Mesenchymal stem cell (in vitro differentiated cells and primary cell): ENCODE measurements around the gene ACOT6.

Source experiments
- DNase-seq: peaks from one replicate; pipeline ENCODE4 v3.0.0-alpha.2; 2013
- H2AFZ ChIP-seq: one replicate; pipeline ENCODE4 v1.6.1; 2013; ENCODE audit warnings: low read depth, mild to moderate bottlenecking, control low read depth, inconsistent platforms, low read length, moderate library complexity
- H2AK5ac ChIP-seq: 2 replicates; pipeline ENCODE4 v1.6.1; 2013; ENCODE audit warnings: low read length, moderate library complexity, mild to moderate bottlenecking, inconsistent platforms; ENCODE audit not compliant: severe bottlenecking
- H2BK120ac ChIP-seq: one replicate; pipeline ENCODE4 v1.6.1; 2013; ENCODE audit warnings: low read depth, mild to moderate bottlenecking, inconsistent platforms, low read length, moderate library complexity
- H2BK12ac ChIP-seq, 2 experiments: one replicate each; pipeline ENCODE4 v1.6.1; 2013; ENCODE audit warnings: inconsistent platforms in 2 of 2, low read length in 2 of 2, mild to moderate bottlenecking in 2 of 2, moderate library complexity in 2 of 2, control low read depth in 1 of 2
- H2BK15ac ChIP-seq: one replicate; pipeline ENCODE4 v1.6.1; 2013; ENCODE audit warnings: mild to moderate bottlenecking, low read depth, inconsistent platforms; ENCODE audit not compliant: poor library complexity, severe bottlenecking
- H2BK5ac ChIP-seq: 2 replicates; pipeline ENCODE4 v1.6.1; 2013; ENCODE audit warnings: low read depth, mild to moderate bottlenecking, low read length, control low read depth, inconsistent platforms; ENCODE audit not compliant: poor library complexity, severe bottlenecking
- H3K14ac ChIP-seq, 2 experiments: one replicate each; pipeline ENCODE4 v1.6.1; 2013; ENCODE audit warnings: inconsistent platforms in 2 of 2, low read length in 2 of 2, control low read depth in 1 of 2, mild to moderate bottlenecking in 1 of 2, moderate library complexity in 1 of 2
- H3K18ac ChIP-seq, 2 experiments: one replicate each; pipeline ENCODE4 v1.6.1; 2013; ENCODE audit warnings: inconsistent platforms in 2 of 2, low read length in 2 of 2, control low read depth in 1 of 2, low read depth in 1 of 2, mild to moderate bottlenecking in 1 of 2
- H3K23ac ChIP-seq, 2 experiments: one replicate each; pipeline ENCODE4 v1.6.1; 2013; ENCODE audit warnings: inconsistent platforms in 2 of 2, low read length in 2 of 2, mild to moderate bottlenecking in 2 of 2, moderate library complexity in 2 of 2, control low read depth in 1 of 2
- H3K27ac ChIP-seq: 2 replicates; pipeline ENCODE4 v1.5.1; 2013; ENCODE audit warnings: mild to moderate bottlenecking, moderate library complexity, low read length, control low read depth, inconsistent platforms; ENCODE audit not compliant: poor library complexity, severe bottlenecking
- H3K27me3 ChIP-seq, 2 experiments: 2 replicates each; pipeline versions ENCODE4 v1.6.1 to v1.7.0; 2013; ENCODE audit warnings: low read length in 2 of 2, mild to moderate bottlenecking in 2 of 2, moderate library complexity in 2 of 2, control low read depth in 1 of 2, inconsistent platforms in 1 of 2; ENCODE audit not compliant: control insufficient read depth in 1 of 2, insufficient read depth in 1 of 2
- H3K36me3 ChIP-seq, 2 experiments: 2 replicates each; pipeline versions ENCODE4 v1.6.1 to v1.7.0; 2013; ENCODE audit warnings: low read length in 2 of 2, control low read depth in 1 of 2, inconsistent platforms in 1 of 2, low read depth in 1 of 2, mild to moderate bottlenecking in 1 of 2; ENCODE audit not compliant: insufficient read depth in 2 of 2, control insufficient read depth in 1 of 2
- H3K4ac ChIP-seq, 2 experiments: one replicate each; pipeline ENCODE4 v1.6.1; 2013; ENCODE audit warnings: inconsistent platforms in 2 of 2, low read length in 2 of 2, mild to moderate bottlenecking in 2 of 2, moderate library complexity in 2 of 2, control low read depth in 1 of 2, low read depth in 1 of 2
- H3K4me1 ChIP-seq: 2 replicates; pipeline ENCODE4 v1.6.1; 2013; ENCODE audit warnings: low read depth, low read length, control low read depth; ENCODE audit not compliant: control insufficient read depth, insufficient read depth
- H3K4me2 ChIP-seq: 2 replicates; pipeline ENCODE4 v1.6.1; 2013; ENCODE audit warnings: low read length, mild to moderate bottlenecking, inconsistent platforms; ENCODE audit not compliant: poor library complexity, severe bottlenecking
- H3K4me3 ChIP-seq, 2 experiments: 2 replicates each; pipeline versions ENCODE4 v1.5.1 to v1.7.0; 2013; ENCODE audit warnings: low read length in 2 of 2, mild to moderate bottlenecking in 2 of 2, control low read depth in 1 of 2, low read depth in 1 of 2; ENCODE audit not compliant: insufficient read depth in 1 of 2
- H3K79me1 ChIP-seq: replicated peaks from 2 replicates; pipeline ENCODE4 v1.6.1; 2013; ENCODE audit warnings: mild to moderate bottlenecking, control low read depth, low read length, inconsistent platforms; ENCODE audit not compliant: poor library complexity, severe bottlenecking
- H3K9ac ChIP-seq: 2 replicates; pipeline ENCODE4 v1.7.0; 2013; ENCODE audit warnings: mild to moderate bottlenecking, low read length, moderate library complexity
- H3K9me3 ChIP-seq: 2 replicates; pipeline ENCODE4 v1.7.0; 2013; ENCODE audit warnings: mild to moderate bottlenecking, low read length; ENCODE audit not compliant: control insufficient read depth
- H4K8ac ChIP-seq: one replicate; pipeline ENCODE4 v1.6.1; 2013; ENCODE audit warnings: inconsistent platforms, mild to moderate bottlenecking, low read length, moderate library complexity
- H4K91ac ChIP-seq: one replicate; pipeline ENCODE4 v1.6.1; 2013; ENCODE audit warnings: mild to moderate bottlenecking, low read length, inconsistent platforms
- WGBS: methylation state at CpG from one replicate; pipeline ENCODE4 v1.1.7; 2013; ENCODE audit warnings: mixed read lengths; 5-methylcytosine and 5-hydroxymethylcytosine counted together

Gene ACOT6

DNA sequence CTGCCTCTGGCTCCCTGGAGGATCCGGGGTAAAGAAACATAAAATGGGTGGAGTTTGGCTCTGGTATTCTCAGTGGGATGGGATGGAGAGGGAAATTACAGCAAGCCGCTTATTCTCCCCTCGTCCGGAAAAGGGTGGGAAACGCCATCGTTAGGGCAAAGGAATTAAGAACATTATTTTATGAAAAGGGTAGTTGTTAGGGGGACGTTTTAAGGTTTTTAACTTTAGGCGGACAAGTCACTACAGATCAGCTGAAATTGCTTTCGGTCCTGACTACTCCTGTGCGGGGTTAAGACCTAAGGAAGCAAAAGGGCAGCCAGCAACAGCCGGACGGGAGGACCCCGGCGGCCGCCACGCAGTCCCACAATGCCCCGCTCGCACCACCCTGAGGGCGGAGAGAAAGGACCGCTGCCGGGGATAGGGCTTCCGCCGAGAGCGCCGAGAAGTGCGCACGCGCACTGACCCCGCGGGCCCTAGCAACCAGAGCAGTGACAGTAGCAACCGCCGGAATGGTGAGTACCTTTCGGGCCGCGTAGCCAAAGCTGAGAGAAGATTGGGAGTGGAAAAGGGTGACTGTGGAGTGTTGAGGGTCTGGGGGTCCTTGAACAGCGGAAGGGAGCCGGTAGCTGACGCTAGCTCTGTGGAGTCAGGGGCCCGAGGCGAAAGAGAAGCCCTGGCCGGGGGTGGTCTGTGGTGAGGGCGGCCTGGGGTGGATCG is 32.4 kb downstream of the ACOT6 start, which contains the start of gene DNAL1:
DNAL1 (plus strand) TSS at position 456 of the 717 bp plus-strand sequence; CDS start at position 510, 54 bp downstream.
- Histone ChIP-seq H3K9me3 (no peaks in the 10 kb centered on the region), H3K18ac (peak within 1 kb of the TSS; percentile 55 to 62), H4K8ac (peak within 1 kb of the TSS; percentile 72), H3K36me3 (no peaks in the 10 kb centered on the region), H3K79me1 (peaks cover 9% of the 10 kb centered on the region), H2AK5ac (no peak within 1 kb of the TSS), H3K4me2 (peak within 1 kb of the TSS; percentile 71), H2AFZ (peak within 1 kb of the TSS; percentile 94), H3K9ac (peak within 1 kb of the TSS; percentile 92), H3K4ac (peak within 1 kb of the TSS in 1 of 2 experiments; percentile 86), H3K4me1 (no peaks in the 10 kb centered on the region), H3K14ac (no peak within 1 kb of the TSS), H2BK120ac (no peak within 1 kb of the TSS), H3K27ac (peak within 1 kb of the TSS; percentile 97), H2BK15ac (peak within 1 kb of the TSS; percentile 74), H2BK5ac (no peak within 1 kb of the TSS), H3K4me3 (peak within 1 kb of the TSS; percentile 87 to 99), H3K23ac (peak within 1 kb of the TSS in 1 of 2 experiments; percentile 9), H4K91ac (peak within 1 kb of the TSS; percentile 6), H2BK12ac (no peak within 1 kb of the TSS), H3K27me3 (no peaks in the 10 kb centered on the region)
- WGBS: under 1% methylated on average over 43 of the region's 43 CpGs
- peak; percentile 92 for DNase-seq

DNA sequence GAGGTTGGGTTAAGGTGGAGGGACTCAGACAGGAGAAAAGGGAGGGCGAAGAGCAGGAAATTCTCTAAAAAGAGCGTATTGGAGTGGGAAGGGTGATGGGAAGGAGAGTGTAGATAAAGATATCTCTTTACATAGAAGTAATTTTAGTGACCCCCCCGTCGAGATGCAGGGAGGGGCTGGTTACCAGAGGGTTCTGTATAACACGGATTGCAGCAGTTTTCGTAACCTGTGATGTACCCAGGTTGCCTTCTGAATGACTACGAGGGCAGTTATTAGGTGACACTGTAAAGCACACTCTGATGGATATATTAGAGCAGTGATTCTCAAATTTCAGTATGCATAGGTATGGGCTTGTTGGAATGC is 32.9 kb downstream of the ACOT6 start:
- Histone ChIP-seq H3K27ac (no peak overlapping the region), H2BK5ac (no peak overlapping the region), H3K4me2 (peak overlapping the region; percentile 71), H3K27me3 (no peaks in the 10 kb centered on the region), H2BK12ac (no peak overlapping the region), H3K79me1 (peaks cover 12% of the 10 kb centered on the region), H3K36me3 (no peaks in the 10 kb centered on the region), H3K14ac (no peak overlapping the region), H2BK15ac (peak overlapping the region; percentile 74), H4K91ac (peak overlapping the region; percentile 6), H3K4ac (peak overlapping the region in 1 of 2 experiments; percentile 86), H2BK120ac (no peak overlapping the region), H3K9ac (peak overlapping the region; percentile 92), H2AK5ac (no peak overlapping the region), H3K9me3 (no peaks in the 10 kb centered on the region), H3K4me1 (no peaks in the 10 kb centered on the region), H2AFZ (peak overlapping the region; percentile 94), H3K18ac (no peak overlapping the region), H3K23ac (peak overlapping the region in 1 of 2 experiments; percentile 9), H4K8ac (no peak overlapping the region), H3K4me3 (peak overlapping the region; percentile 87 to 99)
- no peak for DNase-seq
- 15% methylated on average over 7 of the region's 7 CpGs for WGBS

GRCh38 chr14:73651005-73651404 is 38.7 kb downstream of the ACOT6 start:
- no peak overlapping the region for H2AK5ac ChIP-seq
- H3K14ac ChIP-seq: no peak overlapping the region
- H3K23ac ChIP-seq: no peak overlapping the region
- no peak overlapping the region for H2BK12ac ChIP-seq
- no peak overlapping the region for H2AFZ ChIP-seq
- H3K9ac ChIP-seq: no peak overlapping the region
- H2BK15ac ChIP-seq: no peak overlapping the region
- no peaks in the 10 kb centered on the region for H3K4me1 ChIP-seq
- no peak overlapping the region for H3K4me2 ChIP-seq
- no peaks in the 10 kb centered on the region for H3K9me3 ChIP-seq
- no peak overlapping the region for H3K27ac ChIP-seq
- no peak overlapping the region for H2BK5ac ChIP-seq
- no peak overlapping the region for H3K4ac ChIP-seq
- H3K4me3 ChIP-seq: no peak overlapping the region
- peaks cover 21% of the 10 kb centered on the region for H3K79me1 ChIP-seq
- H3K36me3 ChIP-seq: peaks cover 6 to 15% of the 10 kb centered on the region in 2 experiments
- no peaks in the 10 kb centered on the region for H3K27me3 ChIP-seq
- DNase-seq: no peak
- no peak overlapping the region for H2BK120ac ChIP-seq
- H3K18ac ChIP-seq: no peak overlapping the region
- H4K8ac ChIP-seq: no peak overlapping the region
- H4K91ac ChIP-seq: no peak overlapping the region

DNA sequence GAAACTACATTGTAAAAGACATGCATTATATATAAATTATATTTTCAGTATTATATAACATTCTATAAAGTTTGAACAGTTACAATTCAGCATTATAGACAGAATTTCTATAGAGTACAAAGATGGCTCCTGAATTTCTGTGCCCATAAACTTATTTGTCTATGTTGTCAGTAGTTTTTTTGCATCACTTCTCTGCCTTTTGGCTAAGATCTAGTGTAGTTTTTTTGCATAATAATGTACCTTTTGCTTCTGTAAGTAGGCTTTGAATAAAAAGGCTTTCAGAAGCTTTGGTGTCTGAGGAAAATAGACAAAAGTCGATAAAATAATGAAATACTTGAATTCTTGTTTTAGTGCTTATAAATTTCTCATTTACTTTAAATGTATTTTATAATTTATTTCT is 43.5 kb downstream of the ACOT6 start:
- no peak overlapping the region for H3K4me2 ChIP-seq
- whole genome bisulfite sequencing: no CpG with 5 or more reads among the region's 1 CpG

More for the DNA sequence above, 43.5 kb downstream of the ACOT6 start:
- Histone ChIP-seq H3K23ac (no peak overlapping the region), H4K91ac (no peak overlapping the region), H3K4me1 (no peaks in the 10 kb centered on the region), H3K36me3 (peaks cover 9 to 26% of the 10 kb centered on the region in 2 experiments), H2BK15ac (no peak overlapping the region), H3K14ac (no peak overlapping the region), H3K9ac (no peak overlapping the region), H3K4ac (no peak overlapping the region), H3K27ac (no peak overlapping the region), H3K4me3 (no peak overlapping the region), H2AFZ (no peak overlapping the region), H4K8ac (no peak overlapping the region), H3K18ac (no peak overlapping the region), H2BK5ac (no peak overlapping the region), H2BK120ac (no peak overlapping the region), H3K27me3 (no peaks in the 10 kb centered on the region), H2AK5ac (no peak overlapping the region), H3K9me3 (no peaks in the 10 kb centered on the region), H3K79me1 (peaks cover 17% of the 10 kb centered on the region), H2BK12ac (no peak overlapping the region)
- no peak for DNase-seq
